HEK293T (cell line): ENCODE data around the gene ARID1B.

Experiments used
- ARNT ChIP-seq: fragments of 450-650 bp; IDR thresholded peaks from 2 replicates; pipeline ENCODE4 v1.6.1; 2017; ENCODE audit warnings: mild to moderate bottlenecking
- CTBP1 ChIP-seq: fragments of 450-650 bp; IDR thresholded peaks from 2 replicates; pipeline ENCODE4 v1.6.1; 2016; ENCODE audit warnings: borderline replicate concordance
- FOXA1 ChIP-seq: fragments of 450-650 bp; IDR thresholded peaks from 2 replicates; pipeline ENCODE4 v1.6.1; 2016; ENCODE audit warnings: mild to moderate bottlenecking
- FOXM1 ChIP-seq: fragments of 450-650 bp; IDR thresholded peaks from 2 replicates; pipeline ENCODE4 v1.6.1; 2017; ENCODE audit warnings: mild to moderate bottlenecking, borderline replicate concordance
- LEF1 ChIP-seq: fragments of 450-650 bp; IDR thresholded peaks from 2 replicates; pipeline ENCODE4 v1.6.1; 2017; ENCODE audit warnings: mild to moderate bottlenecking, borderline replicate concordance
- NFRKB ChIP-seq: fragments of 450-650 bp; IDR thresholded peaks from 2 replicates; pipeline ENCODE4 v1.6.1; 2016; ENCODE audit warnings: mild to moderate bottlenecking, moderate library complexity
- SP1 ChIP-seq: fragments of 450-650 bp; IDR thresholded peaks from 2 replicates; pipeline ENCODE4 v1.6.1; 2017
- SUZ12 ChIP-seq: fragments of 450-650 bp; IDR thresholded peaks from 2 replicates; pipeline ENCODE4 v1.6.1; 2016; ENCODE audit warnings: mild to moderate bottlenecking
- TARDBP ChIP-seq: fragments of 450-650 bp; IDR thresholded peaks from 2 replicates; pipeline ENCODE4 v1.6.1; 2016
- ZNF384 ChIP-seq: fragments of 450-650 bp; IDR thresholded peaks from 2 replicates; pipeline ENCODE4 v1.6.1; 2016

GRCh38 chr6:156884306-156884705 is 107.1 kb downstream of the ARID1B start:
- TF ChIP-seq ZNF384 (no peak), NFRKB (no peak), TARDBP (no peak), FOXM1 (no peak), SP1 (no peak), ARNT (no peak), LEF1 (no peak), SUZ12 (no peak), FOXA1 (no peak), CTBP1 (no peak)
